Skeletal muscle satellite cell (primary cell): Measurements from ENCODE around the gene PRSS16.
"Not testable (repeated sequence)": the region's sequence is repeated elsewhere in the genome, so short reads cannot be mapped to it uniquely, and the experiment has no call there.

Experiments
- H3K27me3 ChIP-seq: 2 replicates; pipeline ENCODE4 v1.7.0; 2013; ENCODE audit warnings: low read length; ENCODE audit not compliant: control insufficient read depth, insufficient read depth
- H3K36me3 ChIP-seq: 2 replicates; pipeline ENCODE4 v1.7.0; 2013; ENCODE audit warnings: mild to moderate bottlenecking, control low read depth, low read length; ENCODE audit not compliant: insufficient read depth
- H3K4me1 ChIP-seq: 2 replicates; pipeline ENCODE4 v1.7.0; 2013; ENCODE audit warnings: low read length; ENCODE audit not compliant: control insufficient read depth, insufficient read depth
- H3K4me2 ChIP-seq: 2 replicates; pipeline ENCODE4 v1.7.0; 2013; ENCODE audit warnings: mild to moderate bottlenecking, low read length
- H3K4me3 ChIP-seq: 2 replicates; pipeline ENCODE4 v1.7.0; 2013; ENCODE audit warnings: low read length
- H3K9ac ChIP-seq: 2 replicates; pipeline ENCODE4 v1.7.0; 2013; ENCODE audit warnings: mild to moderate bottlenecking, low read depth, low read length, moderate library complexity
- H3K9me3 ChIP-seq: replicated peaks from 2 replicates; pipeline ENCODE4 v1.7.0; 2013; ENCODE audit warnings: mild to moderate bottlenecking, control low read depth, low read length

Gene PRSS16

GRCh38 chr6:27250277-27251111, 3.0 kb downstream of the PRSS16 start:
- Histone ChIP-seq H3K4me2 (peak overlapping the region; percentile 78), H3K27me3 (peaks cover 54% of the 10 kb centered on the region), H3K36me3 (no peaks in the 10 kb centered on the region), H3K9ac (no peak overlapping the region), H3K9me3 (no peaks in the 10 kb centered on the region), H3K4me3 (peak overlapping the region; percentile 61), H3K4me1 (peaks cover 7% of the 10 kb centered on the region)

DNA sequence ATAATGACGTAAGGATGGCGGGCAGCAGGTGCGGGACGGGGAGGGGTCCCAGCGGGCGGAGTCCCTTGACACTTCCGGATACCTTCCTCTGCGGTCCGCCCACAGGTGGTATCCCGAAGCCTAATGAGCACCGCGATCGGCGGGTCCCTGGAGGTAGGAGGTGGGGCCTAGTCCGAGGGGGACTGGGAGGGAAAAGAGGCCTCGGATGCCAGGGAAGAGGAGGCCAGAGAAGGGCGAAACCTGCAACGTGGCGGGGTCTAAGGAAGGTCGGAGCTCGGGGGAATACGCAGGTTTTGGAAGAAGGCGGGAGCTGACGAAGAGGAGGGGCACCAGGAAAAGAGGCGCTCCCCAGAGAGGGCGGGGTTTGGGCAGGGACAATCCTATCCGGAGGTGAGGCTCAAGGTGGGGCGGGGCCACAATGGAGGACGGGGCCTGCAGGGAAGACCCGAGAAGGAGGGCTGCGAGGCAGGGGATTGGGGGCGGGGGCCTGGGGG, 3.7 kb downstream of the PRSS16 start:
- Histone ChIP-seq H3K4me3 (peak overlapping the region; percentile 61), H3K9me3 (no peaks in the 10 kb centered on the region), H3K27me3 (peaks cover 58% of the 10 kb centered on the region), H3K9ac (no peak overlapping the region), H3K36me3 (no peaks in the 10 kb centered on the region), H3K4me2 (peak overlapping the region; percentile 78), H3K4me1 (peaks cover 7% of the 10 kb centered on the region)

- Histone ChIP-seq H3K27me3 (peaks cover 58% of the 10 kb centered on the region), H3K4me2 (peak overlapping the region; percentile 78), H3K36me3 (no peaks in the 10 kb centered on the region), H3K4me3 (peak overlapping the region; percentile 49), H3K9me3 (no peaks in the 10 kb centered on the region), H3K4me1 (peaks cover 7% of the 10 kb centered on the region), H3K9ac (no peak overlapping the region)
These were observed 4.2 kb downstream of the PRSS16 start for GRCh38 chr6:27251606-27252251.

DNA sequence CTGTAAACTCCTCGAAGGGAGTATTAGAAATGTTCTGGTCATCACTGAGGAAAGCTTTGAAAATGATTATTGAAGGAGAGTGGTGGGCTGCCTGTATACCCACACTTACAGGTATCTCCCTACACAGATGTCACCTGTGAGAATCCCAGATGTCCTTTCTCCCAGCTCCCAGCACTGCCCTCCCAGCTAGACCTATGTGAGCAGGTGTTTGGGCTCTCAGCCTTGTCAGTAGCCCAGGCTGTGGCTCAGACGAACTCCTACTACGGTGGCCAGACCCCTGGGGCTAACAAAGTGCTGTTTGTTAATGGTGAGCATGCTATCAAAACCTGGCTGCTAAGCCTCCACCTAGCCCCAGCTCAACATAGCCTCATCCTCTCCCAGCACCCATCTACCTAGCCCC, 7.1 kb downstream of the PRSS16 start:
- Histone ChIP-seq H3K9me3 (no peaks in the 10 kb centered on the region), H3K4me2 (no peak overlapping the region), H3K4me1 (peaks cover 7% of the 10 kb centered on the region), H3K4me3 (no peak overlapping the region), H3K36me3 (no peaks in the 10 kb centered on the region), H3K27me3 (peaks cover 42% of the 10 kb centered on the region), H3K9ac (no peak overlapping the region)

DNA sequence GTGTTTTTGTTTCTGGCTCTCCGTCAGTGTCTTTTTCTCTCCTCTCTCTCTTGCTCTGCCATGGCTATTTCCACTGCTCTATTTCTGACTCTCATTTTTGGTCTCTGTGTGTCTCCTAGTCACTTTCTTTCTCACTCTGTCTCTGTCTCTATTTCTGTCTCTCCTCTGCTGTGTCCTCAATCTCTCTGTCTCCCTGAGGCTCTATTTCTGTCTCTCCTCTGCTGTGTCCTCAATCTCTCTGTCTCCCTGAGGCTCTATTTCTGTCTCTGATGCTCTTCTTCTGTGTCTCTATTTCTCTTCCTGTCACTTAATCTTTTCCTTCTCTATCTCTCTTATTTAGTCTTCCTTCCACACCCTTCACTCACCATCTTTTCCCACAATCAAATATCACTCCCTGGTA, 8.4 kb downstream of the PRSS16 start:
- H3K4me3 ChIP-seq: no peak overlapping the region
- H3K36me3 ChIP-seq: no peaks in the 10 kb centered on the region
- no peak overlapping the region for H3K9ac ChIP-seq
- no peaks in the 10 kb centered on the region for H3K9me3 ChIP-seq
- no peak overlapping the region for H3K4me2 ChIP-seq
- H3K4me1 ChIP-seq: peaks cover 4% of the 10 kb centered on the region
- H3K27me3 ChIP-seq: peaks cover 32% of the 10 kb centered on the region

DNA sequence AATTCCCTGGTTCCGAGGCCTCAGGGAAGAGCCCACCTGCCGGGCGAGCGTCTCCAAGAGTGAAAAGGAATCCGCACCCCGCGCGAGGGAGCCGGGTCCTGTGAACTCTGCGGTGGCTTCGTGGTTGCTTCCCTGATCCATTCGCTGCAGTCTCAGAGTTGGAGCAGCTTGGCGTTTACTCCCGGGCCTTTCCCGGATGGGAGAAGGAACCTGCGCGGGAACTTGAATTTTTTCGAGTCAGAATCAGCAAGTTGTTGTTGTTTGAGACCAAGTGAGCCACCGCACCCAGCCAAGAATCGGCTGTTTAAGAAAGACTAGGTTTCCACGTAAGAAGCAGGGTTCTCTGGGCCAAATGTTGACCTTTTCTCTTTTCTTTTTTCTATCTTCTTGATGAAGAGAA, 12.9 kb downstream of the PRSS16 start:
- H3K4me3 ChIP-seq: no peak overlapping the region
- H3K9ac ChIP-seq: no peak overlapping the region
- H3K4me2 ChIP-seq: peak overlapping the region; percentile 43
- no peaks in the 10 kb centered on the region for H3K4me1 ChIP-seq
- H3K9me3 ChIP-seq: no peaks in the 10 kb centered on the region
- peaks cover 4% of the 10 kb centered on the region for H3K27me3 ChIP-seq
- H3K36me3 ChIP-seq: no peaks in the 10 kb centered on the region

- Histone ChIP-seq H3K9ac (no peak overlapping the region), H3K4me3 (no peak overlapping the region), H3K36me3 (no peaks in the 10 kb centered on the region), H3K4me2 (peak overlapping the region; percentile 37), H3K27me3 (peaks cover 2% of the 10 kb centered on the region), H3K4me1 (no peaks in the 10 kb centered on the region), H3K9me3 (no peaks in the 10 kb centered on the region)
These were observed 13.4 kb downstream of the PRSS16 start for GRCh38 chr6:27260836-27261375.

DNA sequence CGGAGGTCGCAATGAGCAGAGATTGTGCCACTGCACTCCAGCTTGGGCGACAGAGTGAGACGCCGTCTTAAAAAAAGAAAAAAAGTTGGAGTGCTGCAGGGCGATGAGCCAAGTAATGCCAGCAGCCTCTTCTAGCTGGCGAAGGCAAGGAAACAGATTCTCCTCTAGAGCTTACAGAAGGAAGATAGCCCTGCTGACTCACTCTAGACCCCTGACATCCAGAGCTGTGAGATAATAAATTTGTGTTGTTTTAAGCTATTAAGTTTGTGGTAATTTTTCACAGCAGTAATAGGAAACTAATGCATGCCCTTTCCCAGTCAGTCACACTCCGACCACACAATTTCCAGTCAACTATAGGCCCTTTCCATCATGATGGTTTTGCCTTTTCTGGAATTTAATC, 16.4 kb downstream of the PRSS16 start:
- H3K4me3 ChIP-seq: no peak overlapping the region
- no peaks in the 10 kb centered on the region for H3K4me1 ChIP-seq
- H3K4me2 ChIP-seq: no peak overlapping the region
- peaks cover 9% of the 10 kb centered on the region for H3K27me3 ChIP-seq
- H3K9me3 ChIP-seq: no peaks in the 10 kb centered on the region
- H3K36me3 ChIP-seq: no peaks in the 10 kb centered on the region
- no peak overlapping the region for H3K9ac ChIP-seq

GRCh38 chr6:27267003-27267402, 19.5 kb downstream of the PRSS16 start:
- H3K9ac ChIP-seq, H3K4me2 ChIP-seq, H3K27me3 ChIP-seq, H3K4me1 ChIP-seq, H3K9me3 ChIP-seq, H3K36me3 ChIP-seq, H3K4me3 ChIP-seq: not testable (repeated sequence)

DNA sequence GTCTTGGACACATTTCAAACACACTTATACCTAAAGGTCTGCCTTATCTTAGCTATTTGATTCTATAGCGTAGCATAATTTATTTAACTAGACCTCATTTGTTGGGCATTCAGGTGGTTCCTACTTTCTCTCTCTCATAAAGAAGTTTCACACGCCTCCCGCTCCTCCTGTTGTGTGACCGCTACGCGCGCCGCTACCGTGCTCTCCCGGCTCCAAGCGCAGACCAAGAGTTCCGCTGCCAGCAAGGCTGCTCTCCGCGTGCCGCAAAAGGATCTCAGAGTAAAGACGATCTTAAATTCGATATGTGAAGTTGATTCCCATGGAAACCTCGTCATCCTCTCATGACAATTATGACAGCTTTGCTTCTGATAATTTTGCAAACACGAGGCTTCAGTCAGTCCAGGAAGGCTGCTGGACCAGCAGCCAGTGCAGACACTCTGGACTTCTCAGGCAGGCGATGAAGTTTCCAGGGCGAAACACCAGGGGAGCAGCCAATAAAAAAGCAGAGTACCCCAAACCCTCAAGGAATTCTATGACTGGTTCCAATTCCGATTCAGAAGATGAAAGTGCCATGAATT, 20.4 kb downstream of the PRSS16 start:
- Histone ChIP-seq H3K9me3 (no peaks in the 10 kb centered on the region), H3K4me2 (peak overlapping the region; percentile 29), H3K36me3 (no peaks in the 10 kb centered on the region), H3K9ac (no peak overlapping the region), H3K4me1 (no peaks in the 10 kb centered on the region), H3K4me3 (no peak overlapping the region), H3K27me3 (peaks cover 9% of the 10 kb centered on the region)

DNA sequence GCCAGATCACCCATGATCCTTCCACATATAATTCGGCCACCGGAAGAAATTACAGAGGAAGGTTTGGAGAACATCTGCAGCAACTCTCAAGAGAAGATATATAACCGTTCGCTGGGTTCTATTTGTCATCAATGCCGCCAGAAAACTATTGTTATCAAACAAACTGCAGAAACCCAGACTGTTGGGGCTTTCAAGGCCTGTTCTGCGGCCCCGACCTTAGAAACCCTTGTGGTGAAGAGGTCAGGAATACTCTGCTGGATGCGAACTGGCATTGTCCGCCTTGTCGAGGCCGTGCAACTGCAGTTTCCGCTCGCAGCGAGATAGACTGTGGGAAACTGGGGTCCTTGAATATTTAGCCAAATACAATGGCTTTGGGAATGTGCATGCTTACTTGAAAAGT, 21.3 kb downstream of the PRSS16 start:
- Histone ChIP-seq H3K4me1 (no peaks in the 10 kb centered on the region), H3K9me3 (no peaks in the 10 kb centered on the region), H3K4me3 (no peak overlapping the region), H3K4me2 (no peak overlapping the region), H3K27me3 (peaks cover 9% of the 10 kb centered on the region), H3K9ac (no peak overlapping the region), H3K36me3 (no peaks in the 10 kb centered on the region)
